ENCODE data around the gene SMARCA4.

GRCh38 chr19:10919352-10920287 lies 41.2 kb upstream of the SMARCA4 start:
- TF ChIP-seq CTCF (IDR thresholded peaks at IDR 0.05), result no peak
- no peak for TF ChIP-seq POLR2AphosphoS5 (IDR thresholded peaks at IDR 0.05; ENCODE audit: low read depth, low read length)
- no peak for TF ChIP-seq TCF7L2 (IDR thresholded peaks at IDR 0.05; ENCODE audit: low read depth, low read length)

Data from Panc1 (cell line).